GM18861 (cell line): ENCODE results near the gene TMPRSS9.

ENCODE experiments used
- ATAC-seq: cut with Tn5 transposase; IDR thresholded peaks from one replicate; pipeline ENCODE4 v1.9.1; 2021; ENCODE audit not compliant: unreplicated experiment

Gene TMPRSS9

GRCh38 chr19:2359992-2360685 lies at the start of gene TMPRSS9:
Gene TMPRSS9, plus strand, starts transcription at chr19:2360265. Its CDS starts 29,521 bp downstream, at chr19:2389786.
- no peak for ATAC-seq

- no peak for ATAC-seq
Measured at GRCh38 chr19:2311093-2311492, 49.0 kb upstream of the TMPRSS9 start.

- no peak for ATAC-seq
Measured at GRCh38 chr19:2312820-2313501, 47.1 kb upstream of the TMPRSS9 start.

- no peak for ATAC-seq
Measured at GRCh38 chr19:2315121-2315817, 44.8 kb upstream of the TMPRSS9 start.

- no peak for ATAC-seq
Measured at GRCh38 chr19:2315818-2316353, 44.2 kb upstream of the TMPRSS9 start.

- no peak for ATAC-seq
Measured at GRCh38 chr19:2317300-2317699, 42.8 kb upstream of the TMPRSS9 start.

- ATAC-seq = no peak
Measured at GRCh38 chr19:2317756-2318155, 42.3 kb upstream of the TMPRSS9 start.

- no peak for ATAC-seq
Measured at GRCh38 chr19:2318923-2319322, 41.1 kb upstream of the TMPRSS9 start.

- no peak for ATAC-seq
Measured at GRCh38 chr19:2319551-2319950, 40.5 kb upstream of the TMPRSS9 start.

- no peak for ATAC-seq
Measured at GRCh38 chr19:2320049-2320448, 40.0 kb upstream of the TMPRSS9 start.

GRCh38 chr19:2320939-2321338 lies 39.1 kb upstream of the TMPRSS9 start:
- no peak for ATAC-seq

- ATAC-seq = no peak
Measured at GRCh38 chr19:2321565-2322283, 38.3 kb upstream of the TMPRSS9 start.

GRCh38 chr19:2323707-2324106 lies 36.4 kb upstream of the TMPRSS9 start:
- ATAC-seq = no peak

GRCh38 chr19:2324220-2324948 lies 35.7 kb upstream of the TMPRSS9 start:
- no peak for ATAC-seq

- ATAC-seq = no peak
Measured at GRCh38 chr19:2325281-2326046, 34.6 kb upstream of the TMPRSS9 start.

GRCh38 chr19:2326699-2327360 lies 33.2 kb upstream of the TMPRSS9 start:
- no peak for ATAC-seq

GRCh38 chr19:2327773-2328400 lies 32.2 kb upstream of the TMPRSS9 start:
- no peak for ATAC-seq

- ATAC-seq = no peak
Measured at GRCh38 chr19:2328401-2329148, 31.5 kb upstream of the TMPRSS9 start, which contains the start of the genes LSM7 and SPPL2B. Gene LSM7, minus strand, starts transcription at chr19:2328586. Its CDS starts 20 bp downstream, at chr19:2328566. Gene SPPL2B, plus strand, starts transcription at chr19:2328684. Its CDS starts 26 bp downstream, at chr19:2328710.
